Smooth muscle cell of the coronary artery (primary cell): ENCODE data around the gene AMELX. TPM values are rescaled to one million over a fixed set of nuclear protein-coding genes. Genes with fewer than 3 reads are reported as not detected.

Source experiments
- total RNA-seq: library from RNA; depleted of rRNA; stranded (reverse); fragments of >200 nt; gene quantifications from 2 replicates; pipeline ENCODE4 v1.2.3, GENCODE V29; 2014; ENCODE audit warnings: low replicate concordance

Gene AMELX
- not detected in 2 replicates for total RNA-seq

DNA sequence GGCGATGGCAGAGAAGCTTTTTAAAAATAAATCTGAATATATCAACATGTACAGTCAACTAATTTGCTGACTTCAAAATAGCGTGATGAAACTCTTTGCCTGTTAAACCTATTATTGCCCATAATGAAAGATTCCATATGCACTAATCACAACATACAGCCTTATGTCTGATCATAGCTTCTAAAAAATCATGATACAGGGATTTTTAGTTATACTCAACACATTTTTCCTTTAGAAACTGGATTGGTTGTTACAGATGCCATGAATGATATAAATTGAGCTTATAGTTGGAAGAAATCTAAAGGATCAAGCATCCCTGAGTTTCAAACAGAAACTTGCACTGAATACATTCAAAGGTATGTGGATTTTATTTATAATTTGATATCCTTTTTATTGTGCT, at the start of gene AMELX:
Gene AMELX, plus strand, starts transcription at position 301 of the 400 bp plus-strand sequence. CDS start 1,376 bp downstream, outside the sequence.

Other genes starting within 250 kb of the AMELX start
- gene HCCS, start 182.1 kb upstream of the AMELX start, total RNA-seq = 15.2 and 23.0 TPM in 2 replicates